ENCODE data around the gene FOXJ2.
"Not testable (repeated sequence)": the region's sequence is repeated elsewhere in the genome, so short reads cannot be mapped to it uniquely, and the experiment has no call there.

FOXJ2 gene

DNA sequence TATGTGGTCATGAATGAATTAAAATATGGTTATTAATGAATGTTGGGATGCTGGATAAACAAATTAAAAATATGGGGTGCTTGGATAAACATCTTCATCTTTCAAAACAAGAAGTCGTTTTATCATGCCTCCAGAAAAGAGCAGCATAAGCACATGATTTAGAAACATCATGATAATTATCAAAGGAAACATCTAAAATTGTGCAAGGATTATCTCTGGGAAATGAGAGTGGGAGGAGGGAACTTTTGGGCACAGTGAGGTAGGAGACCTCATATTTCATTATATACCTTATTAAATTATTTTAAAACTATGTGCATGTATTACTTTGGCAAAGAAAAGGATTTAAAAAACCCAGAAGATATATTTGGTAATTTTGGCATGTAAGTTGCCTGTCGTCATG, 24.8 kb downstream of the FOXJ2 start:
- H3K4me3 ChIP-seq (ENCODE audit: control insufficient read depth in 1 of 7, extremely low read depth in 1 of 7, insufficient read depth in 4 of 7, low read depth in 2 of 7, low read length in 6 of 7): no peak overlapping the region
- ChIA-PET CTCF (interaction anchor here (0.6 to 6.5 kb wide), 5 partner anchors 12 to 327 kb away, joined by 3 to 44 read pairs (median 8); no protein-coding TSS in a partner anchor), POLR2A (no interaction called here)
- WGBS (ENCODE audit: insufficient coverage): no CpG with 5 or more reads among the region's 2 CpGs
- peaks cover 0 to 25% (median 12%) of the 10 kb centered on the region in 4 experiments for H3K36me3 ChIP-seq (ENCODE audit: control insufficient read depth in 4 of 4, insufficient read depth in 4 of 4, low read length in 3 of 4)
- peaks cover 0 to 16% (median 2%) of the 10 kb centered on the region in 4 experiments for H3K4me1 ChIP-seq (ENCODE audit: control extremely low read depth in 1 of 4, control insufficient read depth in 4 of 4, insufficient read depth in 4 of 4, low read length in 3 of 4)
- H3K27me3 ChIP-seq (replicated peaks in 2 of 5; ENCODE audit: control insufficient read depth in 4 of 5, insufficient read depth in 5 of 5, low read length in 4 of 5): no peaks in the 10 kb centered on the region
- no peaks in the 10 kb centered on the region for H3K9me3 ChIP-seq (ENCODE audit: control extremely low read depth in 1 of 5, control insufficient read depth in 4 of 5, insufficient read depth in 2 of 5, low read depth in 1 of 5, low read length in 4 of 5)
- no peak for DNase-seq
- H3K27ac ChIP-seq (ENCODE audit: insufficient read depth in 1 of 2, low read depth in 1 of 2, low read length in 2 of 2, poor library complexity in 1 of 2, severe bottlenecking in 2 of 2): no peak overlapping the region

DNA sequence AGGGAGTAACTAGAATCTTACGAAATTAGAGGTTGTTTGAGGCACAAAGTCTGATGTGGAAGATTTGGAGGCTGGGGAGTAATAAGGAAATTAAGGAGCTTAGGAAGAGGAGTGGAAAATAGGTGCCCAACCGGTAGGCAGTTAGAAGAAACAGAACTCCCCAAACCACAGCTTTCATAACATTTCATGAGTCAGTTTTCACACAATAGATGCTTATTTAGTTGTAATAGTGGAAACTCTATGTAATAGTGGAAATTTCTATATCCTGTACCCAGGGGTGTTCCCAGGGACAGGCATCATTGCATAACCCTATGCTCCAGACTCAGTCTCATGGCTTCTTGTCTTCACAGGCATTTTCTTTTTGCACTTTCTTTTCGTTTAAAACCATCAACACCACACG, 25.3 kb downstream of the FOXJ2 start:
- no peak overlapping the region for H3K4me3 ChIP-seq (ENCODE audit: control insufficient read depth in 1 of 7, extremely low read depth in 1 of 7, insufficient read depth in 4 of 7, low read depth in 2 of 7, low read length in 6 of 7)
- DNase-seq: no peak
- no CpG with 5 or more reads among the region's 4 CpGs for WGBS (ENCODE audit: insufficient coverage)
- H3K27ac ChIP-seq (ENCODE audit: insufficient read depth in 1 of 2, low read depth in 1 of 2, low read length in 2 of 2, poor library complexity in 1 of 2, severe bottlenecking in 2 of 2): no peak overlapping the region
- no peaks in the 10 kb centered on the region for H3K27me3 ChIP-seq (replicated peaks in 2 of 5; ENCODE audit: control insufficient read depth in 4 of 5, insufficient read depth in 5 of 5, low read length in 4 of 5)
- H3K4me1 ChIP-seq (ENCODE audit: control extremely low read depth in 1 of 4, control insufficient read depth in 4 of 4, insufficient read depth in 4 of 4, low read length in 3 of 4): peaks cover 0 to 14% (median under 1%) of the 10 kb centered on the region in 4 experiments
- H3K9me3 ChIP-seq (ENCODE audit: control extremely low read depth in 1 of 5, control insufficient read depth in 4 of 5, insufficient read depth in 2 of 5, low read depth in 1 of 5, low read length in 4 of 5): no peaks in the 10 kb centered on the region
- POLR2A ChIA-PET: no interaction called here
- peaks cover 0 to 21% (median 10%) of the 10 kb centered on the region in 4 experiments for H3K36me3 ChIP-seq (ENCODE audit: control insufficient read depth in 4 of 4, insufficient read depth in 4 of 4, low read length in 3 of 4)
- CTCF ChIA-PET: interaction anchor here (1.0 to 6.5 kb wide), 5 partner anchors 10 to 19 kb away, joined by 3 to 44 read pairs (median 5); no protein-coding TSS in a partner anchor

DNA sequence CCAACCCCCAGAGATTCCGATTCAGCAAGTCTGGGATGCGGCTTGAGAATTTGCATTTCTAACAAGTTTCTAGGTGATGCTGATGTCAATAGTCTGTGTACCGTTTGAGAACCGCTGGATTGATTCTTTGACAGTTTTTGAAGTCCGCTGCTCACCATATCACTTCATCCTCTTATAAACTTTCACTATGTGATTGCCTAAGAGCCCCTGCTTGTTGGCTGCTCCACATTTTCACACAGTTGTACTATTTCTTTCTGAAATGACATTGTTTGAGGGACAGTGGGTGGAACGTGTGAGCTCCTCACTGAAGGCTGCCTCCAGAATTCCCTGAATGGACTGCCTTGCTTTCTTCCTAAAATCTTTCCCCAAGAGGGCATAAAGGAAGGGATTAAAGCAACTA, 26.0 kb downstream of the FOXJ2 start:
- ChIA-PET CTCF (interaction anchor here (0.9 to 6.5 kb wide), 7 partner anchors 8 to 21 kb away, joined by 3 to 44 read pairs (median 5); no protein-coding TSS in a partner anchor), POLR2A (no interaction called here)

DNA sequence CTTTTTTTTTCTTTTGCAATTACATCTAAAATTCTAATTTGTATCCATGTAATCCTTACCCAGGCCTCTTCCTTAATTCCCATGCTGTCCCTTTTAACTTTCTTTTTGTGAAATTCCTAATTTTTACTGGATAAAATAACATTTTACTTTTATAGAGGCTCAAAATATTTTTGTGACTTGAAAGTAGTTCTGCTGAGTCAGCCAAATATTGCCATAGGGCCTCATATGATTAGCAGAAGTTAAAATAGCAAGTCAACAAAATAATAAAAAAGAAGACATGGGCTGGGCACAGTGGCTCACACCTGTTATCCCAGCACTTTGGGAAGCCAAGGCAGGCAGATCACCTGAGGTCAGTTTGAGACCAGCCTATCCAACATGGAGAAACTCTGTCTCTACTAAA, 31.6 kb downstream of the FOXJ2 start:
- POLR2A ChIA-PET: no interaction called here
- DNase-seq: peak in 2 of 3 donors; percentile 63 to 69
- CTCF ChIA-PET: interaction anchor here (1.0 to 4.2 kb wide), 4 partner anchors 13 to 30 kb away, joined by 3 to 33 read pairs (median 7); no protein-coding TSS in a partner anchor
- Histone ChIP-seq H3K27me3 (replicated peaks in 2 of 5; ENCODE audit: control insufficient read depth in 4 of 5, insufficient read depth in 5 of 5, low read length in 4 of 5) (no peaks in the 10 kb centered on the region), H3K9me3 (ENCODE audit: control extremely low read depth in 1 of 5, control insufficient read depth in 4 of 5, insufficient read depth in 2 of 5, low read depth in 1 of 5, low read length in 4 of 5) (no peaks in the 10 kb centered on the region), H3K27ac (ENCODE audit: insufficient read depth in 1 of 2, low read depth in 1 of 2, low read length in 2 of 2, poor library complexity in 1 of 2, severe bottlenecking in 2 of 2) (no peak overlapping the region), H3K36me3 (ENCODE audit: control insufficient read depth in 4 of 4, insufficient read depth in 4 of 4, low read length in 3 of 4) (peaks cover 0 to 5% (median 0%) of the 10 kb centered on the region in 4 experiments), H3K4me3 (ENCODE audit: control insufficient read depth in 1 of 7, extremely low read depth in 1 of 7, insufficient read depth in 4 of 7, low read depth in 2 of 7, low read length in 6 of 7) (no peak overlapping the region), H3K4me1 (ENCODE audit: control extremely low read depth in 1 of 4, control insufficient read depth in 4 of 4, insufficient read depth in 4 of 4, low read length in 3 of 4) (peaks cover 16 to 51% (median 28%) of the 10 kb centered on the region in 4 experiments)

More for the DNA sequence above, 26.0 kb downstream of the FOXJ2 start:
- peaks cover 0 to 14% (median 0%) of the 10 kb centered on the region in 4 experiments for H3K4me1 ChIP-seq (ENCODE audit: control extremely low read depth in 1 of 4, control insufficient read depth in 4 of 4, insufficient read depth in 4 of 4, low read length in 3 of 4)
- H3K36me3 ChIP-seq (ENCODE audit: control insufficient read depth in 4 of 4, insufficient read depth in 4 of 4, low read length in 3 of 4): peaks cover 0 to 16% (median 10%) of the 10 kb centered on the region in 4 experiments
- H3K27ac ChIP-seq (ENCODE audit: insufficient read depth in 1 of 2, low read depth in 1 of 2, low read length in 2 of 2, poor library complexity in 1 of 2, severe bottlenecking in 2 of 2): no peak overlapping the region
- H3K9me3 ChIP-seq (ENCODE audit: control extremely low read depth in 1 of 5, control insufficient read depth in 4 of 5, insufficient read depth in 2 of 5, low read depth in 1 of 5, low read length in 4 of 5): no peaks in the 10 kb centered on the region
- no peaks in the 10 kb centered on the region for H3K27me3 ChIP-seq (replicated peaks in 2 of 5; ENCODE audit: control insufficient read depth in 4 of 5, insufficient read depth in 5 of 5, low read length in 4 of 5)
- no peak overlapping the region for H3K4me3 ChIP-seq (ENCODE audit: control insufficient read depth in 1 of 7, extremely low read depth in 1 of 7, insufficient read depth in 4 of 7, low read depth in 2 of 7, low read length in 6 of 7)
- no peak for DNase-seq
- WGBS (ENCODE audit: insufficient coverage): 90% methylated on average over 4 of the region's 6 CpGs

DNA sequence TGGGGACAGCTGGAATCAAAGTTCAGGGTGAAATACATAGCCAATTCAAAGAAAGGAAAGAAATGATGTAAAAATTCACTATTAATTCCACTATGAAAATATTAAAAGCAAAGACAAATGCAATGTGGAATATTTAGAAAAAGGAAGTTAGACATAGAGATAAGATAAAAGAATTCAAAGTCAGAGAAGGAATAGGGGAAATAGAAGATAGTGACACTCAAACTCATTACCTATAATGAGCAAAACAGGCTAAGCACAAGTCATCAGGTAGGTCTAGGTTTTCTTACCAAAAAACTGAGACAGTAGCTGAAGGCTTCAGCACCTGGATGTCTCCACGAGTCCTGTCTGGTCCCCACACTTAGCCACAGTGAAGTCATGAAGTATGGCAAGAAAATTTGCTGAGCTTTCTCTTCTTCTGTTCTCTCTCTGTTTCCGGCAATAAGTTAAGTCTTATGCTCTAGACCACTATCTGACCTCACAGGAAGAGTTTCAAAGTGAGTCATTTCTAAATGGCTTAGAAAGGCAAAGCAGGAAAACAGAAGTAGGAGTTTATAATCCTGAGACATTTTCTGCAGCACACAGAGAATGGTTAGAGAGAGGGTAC, 33.6 kb downstream of the FOXJ2 start, which contains the start of gene C3AR1:
C3AR1 (minus strand) TSS at position 369 of the 604 bp plus-strand sequence. CDS start 6,174 bp downstream, outside the sequence.
- DNase-seq: peak; percentile 78 to 93 (median 87)
- Histone ChIP-seq H3K36me3 (ENCODE audit: control insufficient read depth in 4 of 4, insufficient read depth in 4 of 4, low read length in 3 of 4) (no peaks in the 10 kb centered on the region), H3K9me3 (ENCODE audit: control extremely low read depth in 1 of 5, control insufficient read depth in 4 of 5, insufficient read depth in 2 of 5, low read depth in 1 of 5, low read length in 4 of 5) (no peaks in the 10 kb centered on the region), H3K27ac (ENCODE audit: insufficient read depth in 1 of 2, low read depth in 1 of 2, low read length in 2 of 2, poor library complexity in 1 of 2, severe bottlenecking in 2 of 2) (peak within 1 kb of the TSS; percentile 25 to 65), H3K4me3 (ENCODE audit: control insufficient read depth in 1 of 7, extremely low read depth in 1 of 7, insufficient read depth in 4 of 7, low read depth in 2 of 7, low read length in 6 of 7) (peak within 1 kb of the TSS in 6 of 7 experiments; percentile 4 to 57 (median 20)), H3K4me1 (ENCODE audit: control extremely low read depth in 1 of 4, control insufficient read depth in 4 of 4, insufficient read depth in 4 of 4, low read length in 3 of 4) (peaks cover 16 to 63% (median 35%) of the 10 kb centered on the region in 4 experiments), H3K27me3 (replicated peaks in 2 of 5; ENCODE audit: control insufficient read depth in 4 of 5, insufficient read depth in 5 of 5, low read length in 4 of 5) (no peaks in the 10 kb centered on the region)
- CTCF ChIA-PET: interaction anchor here (1.1 to 4.2 kb wide), 4 partner anchors 11 to 39 kb away, joined by 3 to 33 read pairs (median 9); no protein-coding TSS in a partner anchor
- 0% methylated on average over 2 of the region's 2 CpGs for WGBS (ENCODE audit: insufficient coverage)
- POLR2A ChIA-PET: interaction anchor here (0.7 kb wide), 1 partner anchor 10 kb away, joined by 4 read pairs; no protein-coding TSS in a partner anchor

DNA sequence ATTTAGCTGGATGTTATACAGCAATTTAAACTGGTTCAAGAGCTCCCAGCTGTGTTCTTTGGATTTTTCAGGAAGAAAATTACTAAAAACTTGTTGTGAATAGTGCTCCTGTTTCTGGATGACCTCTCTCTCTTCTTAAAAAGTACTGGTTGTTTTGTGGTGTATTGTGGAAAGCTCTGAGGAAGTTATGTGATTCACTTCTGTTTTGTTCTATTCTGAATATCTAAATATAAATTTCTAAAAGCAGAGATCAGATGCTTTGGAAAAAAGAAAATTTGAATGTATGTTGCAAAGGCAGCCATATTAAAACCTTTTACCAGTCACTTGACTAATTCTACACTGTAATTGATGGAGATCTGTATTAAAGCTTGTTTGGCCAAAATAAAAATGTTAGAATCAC, 37.1 kb downstream of the FOXJ2 start:
- no peak for DNase-seq
- no peaks in the 10 kb centered on the region for H3K36me3 ChIP-seq (ENCODE audit: control insufficient read depth in 4 of 4, insufficient read depth in 4 of 4, low read length in 3 of 4)
- H3K4me3 ChIP-seq (ENCODE audit: control insufficient read depth in 1 of 7, extremely low read depth in 1 of 7, insufficient read depth in 4 of 7, low read depth in 2 of 7, low read length in 6 of 7): no peak overlapping the region
- H3K27ac ChIP-seq (ENCODE audit: insufficient read depth in 1 of 2, low read depth in 1 of 2, low read length in 2 of 2, poor library complexity in 1 of 2, severe bottlenecking in 2 of 2): no peak overlapping the region
- peaks cover 15 to 53% (median 31%) of the 10 kb centered on the region in 4 experiments for H3K4me1 ChIP-seq (ENCODE audit: control extremely low read depth in 1 of 4, control insufficient read depth in 4 of 4, insufficient read depth in 4 of 4, low read length in 3 of 4)
- ChIA-PET POLR2A (no interaction called here), CTCF (interaction anchor here (1.0 to 2.1 kb wide), 5 partner anchors 9 to 29 kb away, joined by 3 to 15 read pairs (median 6); no protein-coding TSS in a partner anchor)
- H3K27me3 ChIP-seq (replicated peaks in 2 of 5; ENCODE audit: control insufficient read depth in 4 of 5, insufficient read depth in 5 of 5, low read length in 4 of 5): no peaks in the 10 kb centered on the region
- H3K9me3 ChIP-seq (ENCODE audit: control extremely low read depth in 1 of 5, control insufficient read depth in 4 of 5, insufficient read depth in 2 of 5, low read depth in 1 of 5, low read length in 4 of 5): no peaks in the 10 kb centered on the region

DNA sequence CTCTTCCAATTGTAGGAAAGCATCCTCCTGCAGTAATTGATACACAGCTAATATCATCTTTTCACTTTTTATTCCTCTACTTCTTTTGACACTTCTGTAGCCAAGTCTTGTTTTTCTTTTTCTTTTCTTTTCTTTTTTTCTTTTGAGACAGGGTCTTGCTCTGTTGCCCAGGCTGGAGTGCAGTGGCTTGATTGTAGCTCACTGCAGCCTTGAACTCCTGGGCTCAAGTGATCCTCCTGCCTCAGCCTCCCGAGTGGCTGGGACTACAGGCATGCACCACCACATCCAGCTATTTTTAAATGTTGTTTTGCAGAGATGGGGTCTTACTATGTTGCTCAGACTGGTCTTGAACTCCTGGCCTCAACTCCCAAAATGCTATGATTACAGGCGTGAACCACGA, 39.3 kb downstream of the FOXJ2 start:
- H3K9me3 ChIP-seq (ENCODE audit: control extremely low read depth in 1 of 5, control insufficient read depth in 4 of 5, insufficient read depth in 2 of 5, low read depth in 1 of 5, low read length in 4 of 5); POLR2A ChIA-PET; H3K36me3 ChIP-seq (ENCODE audit: control insufficient read depth in 4 of 4, insufficient read depth in 4 of 4, low read length in 3 of 4); DNase-seq; H3K27me3 ChIP-seq (replicated peaks in 2 of 5; ENCODE audit: control insufficient read depth in 4 of 5, insufficient read depth in 5 of 5, low read length in 4 of 5); H3K27ac ChIP-seq (ENCODE audit: insufficient read depth in 1 of 2, low read depth in 1 of 2, low read length in 2 of 2, poor library complexity in 1 of 2, severe bottlenecking in 2 of 2); H3K4me3 ChIP-seq (ENCODE audit: control insufficient read depth in 1 of 7, extremely low read depth in 1 of 7, insufficient read depth in 4 of 7, low read depth in 2 of 7, low read length in 6 of 7): not testable (repeated sequence)
- peaks cover 3 to 32% (median 12%) of the 10 kb centered on the region in 4 experiments for H3K4me1 ChIP-seq (ENCODE audit: control extremely low read depth in 1 of 4, control insufficient read depth in 4 of 4, insufficient read depth in 4 of 4, low read length in 3 of 4)
- CTCF ChIA-PET: interaction anchor here (0.8 to 1.6 kb wide), 5 partner anchors 21 to 35 kb away, joined by 3 to 4 read pairs (median 3); no protein-coding TSS in a partner anchor
- WGBS (ENCODE audit: insufficient coverage): 93% methylated on average over 3 of the region's 3 CpGs
